ENCODE data around the gene NEB. TPM values are rescaled to one million over a fixed set of nuclear protein-coding genes. Genes with fewer than 3 reads are reported as not detected.

NEB gene
- total RNA-seq, 2 experiments from 2014 or later: 0.43 to 1.2 TPM

- Mint-ChIP-seq H3K27me3 (no peaks in the 10 kb centered on the region), H3K36me3 (peaks cover 5% of the 10 kb centered on the region), H3K4me1 (peaks cover 3% of the 10 kb centered on the region), H3K4me3 (no peak overlapping the region), H3K27ac (no peak overlapping the region), H3K9me3 (no peaks in the 10 kb centered on the region)
- ATAC-seq (ENCODE audit: low read depth) (no peak), DNase-seq (no peak)
- POLR2A ChIA-PET: no interaction called here
Measured at GRCh38 chr2:151770995-151771394, 36.7 kb upstream of the NEB start.

GRCh38 chr2:151769606-151770005, 35.3 kb upstream of the NEB start:
- POLR2A ChIA-PET: no interaction called here
- Mint-ChIP-seq H3K27ac (no peak overlapping the region), H3K4me3 (no peak overlapping the region), H3K27me3 (no peaks in the 10 kb centered on the region), H3K9me3 (no peaks in the 10 kb centered on the region), H3K4me1 (peaks cover 7% of the 10 kb centered on the region), H3K36me3 (peaks cover 2% of the 10 kb centered on the region)
- DNase-seq: no peak
- no peak for ATAC-seq (ENCODE audit: low read depth)

- no peak for DNase-seq
- POLR2A ChIA-PET: no interaction called here
- no peaks in the 10 kb centered on the region for H3K27me3 Mint-ChIP-seq
- peaks cover 7% of the 10 kb centered on the region for H3K4me1 Mint-ChIP-seq
- ATAC-seq (ENCODE audit: low read depth): no peak
- H3K4me3 Mint-ChIP-seq: no peak overlapping the region
- peaks cover 2% of the 10 kb centered on the region for H3K36me3 Mint-ChIP-seq
- no peak overlapping the region for H3K27ac Mint-ChIP-seq
- H3K9me3 Mint-ChIP-seq: no peaks in the 10 kb centered on the region
Measured at GRCh38 chr2:151767536-151767935, 33.3 kb upstream of the NEB start.

- POLR2A ChIA-PET: no interaction called here
- no peaks in the 10 kb centered on the region for H3K27me3 Mint-ChIP-seq
- H3K4me1 Mint-ChIP-seq: peaks cover 7% of the 10 kb centered on the region
- ATAC-seq (ENCODE audit: low read depth): no peak
- H3K36me3 Mint-ChIP-seq: peaks cover 2% of the 10 kb centered on the region
- no peak overlapping the region for H3K27ac Mint-ChIP-seq
- DNase-seq: no peak
- no peaks in the 10 kb centered on the region for H3K9me3 Mint-ChIP-seq
- H3K4me3 Mint-ChIP-seq: no peak overlapping the region
Measured at GRCh38 chr2:151766437-151767153, 32.3 kb upstream of the NEB start.

GRCh38 chr2:151765760-151766410, 31.6 kb upstream of the NEB start:
- Mint-ChIP-seq H3K4me1 (peaks cover 7% of the 10 kb centered on the region), H3K9me3 (no peaks in the 10 kb centered on the region), H3K36me3 (peaks cover 2% of the 10 kb centered on the region), H3K27me3 (no peaks in the 10 kb centered on the region), H3K4me3 (no peak overlapping the region), H3K27ac (no peak overlapping the region)
- DNase-seq (no peak), ATAC-seq (ENCODE audit: low read depth) (no peak)
- POLR2A ChIA-PET: no interaction called here

- no peak overlapping the region for H3K27ac Mint-ChIP-seq
- ATAC-seq (ENCODE audit: low read depth): no peak
- H3K4me1 Mint-ChIP-seq: peaks cover 7% of the 10 kb centered on the region
Measured at GRCh38 chr2:151762694-151763093, 28.4 kb upstream of the NEB start.

GRCh38 chr2:151761687-151762086, 27.4 kb upstream of the NEB start:
- H3K9me3 Mint-ChIP-seq: no peaks in the 10 kb centered on the region
- no peaks in the 10 kb centered on the region for H3K27me3 Mint-ChIP-seq
- DNase-seq (no peak), ATAC-seq (ENCODE audit: low read depth) (no peak)
- no peak overlapping the region for H3K27ac Mint-ChIP-seq
- H3K4me1 Mint-ChIP-seq: peaks cover 7% of the 10 kb centered on the region
- no peak overlapping the region for H3K4me3 Mint-ChIP-seq
- peaks cover 4% of the 10 kb centered on the region for H3K36me3 Mint-ChIP-seq
- POLR2A ChIA-PET: no interaction called here

More at GRCh38 chr2:151762694-151763093, 28.4 kb upstream of the NEB start:
- Mint-ChIP-seq H3K36me3 (peaks cover 4% of the 10 kb centered on the region), H3K9me3 (no peaks in the 10 kb centered on the region), H3K27me3 (no peaks in the 10 kb centered on the region), H3K4me3 (no peak overlapping the region)
- DNase-seq: no peak
- POLR2A ChIA-PET: no interaction called here

- POLR2A ChIA-PET: no interaction called here
Measured at GRCh38 chr2:151761193-151761592, 26.9 kb upstream of the NEB start.

GRCh38 chr2:151760139-151760650, 25.9 kb upstream of the NEB start:
- H3K4me3 Mint-ChIP-seq: no peak overlapping the region
- H3K9me3 Mint-ChIP-seq: no peaks in the 10 kb centered on the region
- DNase-seq: no peak
- POLR2A ChIA-PET: no interaction called here
- no peak for ATAC-seq (ENCODE audit: low read depth)
- H3K27ac Mint-ChIP-seq: no peak overlapping the region
- no peaks in the 10 kb centered on the region for H3K4me1 Mint-ChIP-seq
- no peaks in the 10 kb centered on the region for H3K27me3 Mint-ChIP-seq
- peaks cover 4% of the 10 kb centered on the region for H3K36me3 Mint-ChIP-seq

More at GRCh38 chr2:151761193-151761592, 26.9 kb upstream of the NEB start:
- DNase-seq (no peak), ATAC-seq (ENCODE audit: low read depth) (no peak)
- Mint-ChIP-seq H3K9me3 (no peaks in the 10 kb centered on the region), H3K36me3 (peaks cover 4% of the 10 kb centered on the region), H3K27me3 (no peaks in the 10 kb centered on the region), H3K4me1 (peaks cover 4% of the 10 kb centered on the region), H3K4me3 (no peak overlapping the region), H3K27ac (no peak overlapping the region)

GRCh38 chr2:151758744-151759143, 24.5 kb upstream of the NEB start:
- Mint-ChIP-seq H3K9me3 (no peaks in the 10 kb centered on the region), H3K27me3 (no peaks in the 10 kb centered on the region), H3K4me3 (no peak overlapping the region), H3K4me1 (no peaks in the 10 kb centered on the region), H3K27ac (no peak overlapping the region), H3K36me3 (peaks cover 4% of the 10 kb centered on the region)
- POLR2A ChIA-PET: no interaction called here
- ATAC-seq (ENCODE audit: low read depth): no peak
- no peak for DNase-seq

GRCh38 chr2:151757861-151758260, 23.6 kb upstream of the NEB start:
- H3K27ac Mint-ChIP-seq: no peak overlapping the region
- peaks cover 4% of the 10 kb centered on the region for H3K36me3 Mint-ChIP-seq
- no peaks in the 10 kb centered on the region for H3K9me3 Mint-ChIP-seq
- no peaks in the 10 kb centered on the region for H3K4me1 Mint-ChIP-seq
- no peak for ATAC-seq (ENCODE audit: low read depth)
- no peak overlapping the region for H3K4me3 Mint-ChIP-seq
- DNase-seq: no peak
- POLR2A ChIA-PET: no interaction called here
- no peaks in the 10 kb centered on the region for H3K27me3 Mint-ChIP-seq

GRCh38 chr2:151756820-151757219, 22.5 kb upstream of the NEB start:
- H3K9me3 Mint-ChIP-seq: no peaks in the 10 kb centered on the region
- no peaks in the 10 kb centered on the region for H3K27me3 Mint-ChIP-seq
- POLR2A ChIA-PET: no interaction called here
- H3K4me3 Mint-ChIP-seq: no peak overlapping the region
- peaks cover 4% of the 10 kb centered on the region for H3K36me3 Mint-ChIP-seq
- H3K27ac Mint-ChIP-seq: no peak overlapping the region
- no peak for ATAC-seq (ENCODE audit: low read depth)
- H3K4me1 Mint-ChIP-seq: no peaks in the 10 kb centered on the region
- DNase-seq: no peak

- H3K4me1 Mint-ChIP-seq: no peaks in the 10 kb centered on the region
- ATAC-seq (ENCODE audit: low read depth) (no peak), DNase-seq (no peak)
- no peaks in the 10 kb centered on the region for H3K9me3 Mint-ChIP-seq
- POLR2A ChIA-PET: no interaction called here
- H3K27me3 Mint-ChIP-seq: no peaks in the 10 kb centered on the region
- peaks cover 2% of the 10 kb centered on the region for H3K36me3 Mint-ChIP-seq
- no peak overlapping the region for H3K4me3 Mint-ChIP-seq
- H3K27ac Mint-ChIP-seq: no peak overlapping the region
Measured at GRCh38 chr2:151754253-151754897, 20.1 kb upstream of the NEB start.

- no peak for DNase-seq
- H3K4me1 Mint-ChIP-seq: no peaks in the 10 kb centered on the region
- H3K27ac Mint-ChIP-seq: no peak overlapping the region
Measured at GRCh38 chr2:151753540-151753939, 19.3 kb upstream of the NEB start.

More at GRCh38 chr2:151753540-151753939, 19.3 kb upstream of the NEB start:
- POLR2A ChIA-PET: no interaction called here
- no peaks in the 10 kb centered on the region for H3K9me3 Mint-ChIP-seq
- H3K36me3 Mint-ChIP-seq: no peaks in the 10 kb centered on the region
- H3K27me3 Mint-ChIP-seq: no peaks in the 10 kb centered on the region
- no peak overlapping the region for H3K4me3 Mint-ChIP-seq
- ATAC-seq (ENCODE audit: low read depth): no peak

All from activated naive CD8-positive, alpha-beta T cell treated with anti-CD3 and anti-CD28 coated beads, Interleukin-2, amount 10 ng/mL, durations not matched to agents 7 days and 5 days (primary cell).